Daoy (cell line): ENCODE data around the gene JPH2. TPM values are rescaled to one million over a fixed set of nuclear protein-coding genes. Genes with fewer than 3 reads are reported as not detected.

ENCODE experiments used
- DNase-seq: peaks from one replicate; pipeline ENCODE4 v3.0.0-alpha.2; 2015; ENCODE audit warnings: low read depth
- total RNA-seq: library from RNA; depleted of rRNA; stranded (reverse); fragments of >200 nt; shearing (Covaris generic); gene quantifications from 2 replicates; pipeline ENCODE4 v1.2.3, GENCODE V29; 2014

JPH2 gene
- total RNA-seq, 1 experiment from 2014 or later, result 1.5 TPM

DNA sequence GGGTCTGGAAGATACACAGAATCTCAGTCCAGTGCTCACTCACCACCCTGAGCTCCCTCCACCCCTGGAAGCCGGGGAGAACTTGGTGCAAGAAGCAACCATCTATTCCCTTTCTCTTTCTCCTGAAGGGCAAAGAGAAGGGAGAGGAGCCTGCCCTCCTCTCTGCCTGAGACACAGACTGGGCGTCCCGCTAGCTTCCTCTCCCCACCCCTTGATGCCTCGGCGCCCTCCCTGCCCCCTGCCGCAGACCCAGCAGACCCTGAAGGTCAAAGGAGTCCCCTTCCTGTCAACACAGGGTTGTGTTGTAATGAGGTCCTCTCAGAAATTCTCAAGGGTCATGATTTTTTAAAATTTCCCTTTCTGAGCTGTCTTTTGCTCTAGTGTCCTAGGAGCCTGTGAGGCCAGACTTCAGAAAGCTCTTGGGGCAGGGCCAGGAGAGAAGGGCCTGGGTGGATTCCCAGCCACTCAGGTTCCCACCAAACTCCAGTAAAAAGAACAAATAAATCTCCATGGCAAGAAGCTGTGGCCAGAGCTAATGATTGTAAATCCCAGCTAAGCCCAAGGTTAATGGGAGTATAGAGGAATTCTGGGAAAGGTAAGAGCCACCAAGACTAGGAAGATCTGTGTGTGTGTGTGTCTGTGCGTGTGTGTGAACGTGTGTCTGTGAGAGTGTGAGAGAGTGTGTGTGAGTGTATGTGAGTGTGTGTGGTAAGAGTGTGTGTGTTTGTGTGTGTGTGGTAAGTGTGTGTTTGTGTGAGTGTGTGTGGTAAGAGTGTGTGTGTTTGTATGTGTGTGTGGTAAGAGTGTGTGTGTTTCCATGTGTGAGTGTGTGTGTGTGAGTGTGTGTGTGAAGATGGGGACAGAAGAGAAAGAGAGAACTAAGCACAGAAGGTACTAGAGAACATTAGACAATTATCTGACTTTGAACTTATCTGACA, 1.1 kb upstream of the JPH2 start:
- peak; percentile 53 for DNase-seq

DNA sequence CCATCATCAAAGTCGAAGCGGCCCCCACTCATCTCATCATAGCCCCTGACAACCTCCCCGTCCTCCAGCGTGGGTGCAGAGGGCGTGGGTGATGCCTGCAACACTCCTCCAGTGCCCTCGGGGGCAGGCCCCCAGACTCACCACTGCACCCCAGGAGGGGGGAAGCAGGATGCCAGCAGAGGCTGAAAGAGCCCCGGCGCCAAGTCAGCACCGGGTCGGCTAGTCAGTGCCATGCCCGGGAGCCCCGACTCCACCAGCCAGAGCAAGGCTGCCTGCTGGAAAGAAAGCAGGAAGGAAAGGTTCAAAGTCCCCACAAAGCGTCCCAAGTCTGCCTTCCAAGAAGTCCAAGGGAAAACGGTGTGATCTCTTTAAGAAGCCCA, 324 bp downstream of the JPH2 start:
- DNase-seq, result no peak

DNA sequence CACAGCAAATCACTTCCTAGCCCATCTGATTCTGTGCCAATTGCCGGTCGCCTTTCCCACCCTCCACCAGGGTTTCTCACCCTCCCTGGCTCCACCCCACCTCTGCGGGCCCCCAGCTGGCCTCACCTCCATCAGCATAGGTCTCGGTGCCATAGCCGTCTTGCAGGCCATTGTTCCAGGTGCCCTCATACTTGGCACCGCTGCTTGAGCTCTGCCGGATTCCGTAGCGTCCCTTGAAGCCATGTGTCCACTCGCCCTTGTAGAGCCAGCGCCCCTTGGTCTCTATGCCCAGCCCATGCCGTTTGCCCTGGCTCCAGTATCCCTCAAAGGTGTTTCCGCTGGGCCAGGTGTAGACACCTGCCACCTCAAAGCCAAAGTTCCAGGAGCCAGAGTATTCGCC, 787 bp downstream of the JPH2 start:
- no peak for DNase-seq

DNA sequence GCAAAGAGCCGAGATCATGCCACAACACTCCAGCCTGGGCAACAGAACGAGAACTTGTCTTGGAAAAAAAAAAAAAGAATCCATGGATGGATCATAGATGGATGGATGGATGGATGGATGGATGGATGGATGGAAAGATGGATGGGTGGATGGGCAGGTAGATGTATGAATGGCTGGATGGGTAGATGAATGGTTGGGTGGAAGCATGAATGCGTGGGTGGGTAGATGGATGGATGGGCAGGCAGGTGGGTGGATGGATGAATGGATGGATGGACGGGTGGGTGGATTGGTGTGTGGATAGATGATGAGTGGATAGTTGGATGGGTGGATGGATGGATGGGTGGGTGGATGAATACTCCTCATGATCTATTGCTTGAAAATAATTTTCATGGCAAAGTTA, 1.4 kb downstream of the JPH2 start:
- DNase-seq, result no peak

DNA sequence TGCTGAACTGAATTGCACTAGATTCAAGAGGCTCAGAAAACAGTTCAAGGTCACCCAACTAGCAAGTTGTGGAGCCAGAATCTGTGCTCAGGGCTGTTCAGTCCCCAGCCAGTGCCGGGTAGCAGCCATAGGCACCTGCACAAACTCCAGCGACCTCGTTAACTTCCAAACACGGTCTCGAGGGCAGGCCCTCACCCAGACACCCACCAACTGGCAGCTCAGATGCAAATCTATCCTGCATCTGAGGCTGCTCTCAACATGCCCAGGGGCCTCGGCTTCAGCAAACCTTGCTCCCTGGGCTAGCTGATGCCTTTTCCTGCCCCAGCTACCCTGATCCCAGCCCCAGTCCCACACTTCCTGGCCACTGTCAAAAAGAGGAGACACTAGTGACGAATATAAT, 3.7 kb downstream of the JPH2 start:
- DNase-seq, result no peak

DNA sequence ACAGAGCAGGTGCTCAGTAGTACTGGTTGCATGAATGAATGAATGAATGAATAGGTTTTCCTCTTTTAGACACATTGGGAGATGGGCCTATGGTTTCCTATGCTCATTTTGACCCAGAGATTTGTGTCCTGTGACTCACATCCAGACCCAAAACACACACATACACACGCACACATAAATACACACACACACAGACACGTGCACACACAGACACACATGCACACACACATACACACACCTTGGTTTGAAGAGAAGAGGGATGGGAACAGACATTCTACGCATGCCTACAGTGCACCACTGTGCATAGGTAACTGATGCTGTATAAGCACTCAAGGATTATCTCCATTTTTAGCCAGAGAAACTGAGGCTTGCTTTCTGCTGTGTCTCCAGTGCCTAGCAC, 4.1 kb downstream of the JPH2 start:
- DNase-seq, result no peak

DNA sequence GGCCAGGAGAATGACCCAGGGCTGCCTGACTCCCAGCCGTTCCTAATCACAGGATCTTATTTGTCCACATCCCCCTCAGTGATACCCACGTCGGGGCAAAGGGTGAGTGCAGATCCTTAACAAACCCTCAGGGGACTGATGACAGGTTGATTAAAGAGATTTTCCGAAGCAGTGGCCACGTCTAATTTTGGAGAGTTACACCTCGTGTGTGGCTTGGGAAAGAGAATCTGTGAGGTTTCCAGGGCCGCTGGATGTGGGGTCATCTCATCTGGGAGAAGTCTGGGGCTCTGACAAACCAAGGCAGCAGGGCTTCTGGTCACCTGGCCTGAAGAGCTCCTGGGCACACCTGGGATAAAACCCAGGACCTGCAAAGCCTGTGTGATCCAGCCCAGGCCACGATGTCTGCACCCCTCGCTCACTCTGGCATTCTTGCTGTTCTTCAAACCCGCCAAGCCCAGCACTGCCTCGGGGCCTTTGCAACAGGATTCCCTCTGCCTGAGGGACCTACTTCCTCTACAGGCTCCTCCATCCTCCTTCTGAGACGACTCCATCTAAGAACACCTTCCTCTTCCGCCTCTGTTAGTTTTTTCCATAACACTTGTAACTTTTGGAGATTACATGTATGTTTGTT, 4.7 kb downstream of the JPH2 start:
- no peak for DNase-seq

DNA sequence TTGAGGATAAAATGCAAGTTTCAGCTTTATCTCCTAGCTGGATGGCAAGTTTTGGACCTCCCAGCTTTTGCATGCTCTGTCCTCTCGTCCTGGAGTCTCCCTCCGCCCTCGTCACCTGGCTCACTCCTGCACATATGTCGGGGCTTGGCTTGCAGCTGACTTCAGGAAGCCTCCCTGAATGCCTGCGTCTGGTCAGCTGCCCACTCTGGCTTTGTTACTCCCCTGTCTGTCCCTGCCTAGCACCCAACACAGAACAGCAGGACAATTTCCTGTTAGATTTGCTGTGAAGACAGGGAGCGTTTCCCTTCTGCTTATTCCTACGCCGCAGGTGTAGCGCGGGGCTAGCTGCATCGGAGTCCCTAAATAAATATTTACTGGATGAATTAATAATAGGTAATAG, 5.4 kb downstream of the JPH2 start:
- DNase-seq, result no peak

DNA sequence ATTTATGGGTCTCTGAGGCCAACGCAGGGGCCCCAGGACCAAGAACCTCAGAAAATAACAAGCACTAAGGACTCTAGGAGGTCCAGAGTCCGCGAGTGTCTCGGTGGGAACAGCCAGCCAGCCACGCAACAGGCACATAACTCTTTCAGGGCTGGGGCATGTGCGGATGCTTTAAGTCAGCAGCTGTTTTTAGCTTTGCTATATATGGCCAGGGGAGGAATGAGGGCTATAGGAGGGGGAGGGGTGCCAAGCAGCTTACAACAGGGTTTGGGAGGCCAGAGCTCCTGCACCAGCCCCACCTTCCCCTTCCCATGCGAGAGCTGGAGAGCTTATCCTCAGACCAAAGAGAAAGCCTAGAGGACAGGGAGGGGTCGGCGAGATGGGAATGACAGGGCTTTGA, 6.2 kb downstream of the JPH2 start:
- no peak for DNase-seq

DNA sequence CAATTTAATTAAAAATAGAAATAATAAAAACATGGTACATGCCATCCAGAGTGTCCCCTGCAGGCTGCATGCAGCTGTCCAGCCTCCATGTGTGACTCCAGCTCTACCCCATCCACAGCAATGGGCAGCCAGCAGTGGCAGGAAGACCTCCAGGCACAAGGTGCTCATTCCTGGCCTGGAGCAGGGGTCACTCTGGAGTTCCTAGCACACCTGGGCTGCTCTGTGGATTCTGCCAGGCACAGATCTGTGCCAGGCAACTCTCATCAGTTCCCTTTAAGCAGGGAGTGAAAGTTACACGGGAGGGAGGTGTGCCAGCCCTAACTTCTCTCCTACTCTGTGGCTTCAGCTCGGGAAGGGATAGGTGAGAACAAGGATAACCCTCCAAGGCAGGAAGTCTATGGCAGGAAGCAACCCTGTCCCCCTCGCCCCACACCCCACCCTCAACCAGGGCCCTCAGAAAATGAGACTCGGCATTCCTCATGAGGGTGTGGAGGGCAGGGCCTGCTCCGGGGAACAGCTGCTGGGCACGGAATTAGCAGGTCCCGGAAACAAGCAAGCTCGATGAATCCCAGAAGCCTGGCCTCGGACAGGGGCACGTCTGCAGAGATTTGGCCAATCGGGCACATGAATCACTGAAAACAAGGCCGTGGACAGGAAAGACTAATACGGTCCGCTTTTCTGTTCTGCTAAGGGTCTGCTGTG, 10.0 kb downstream of the JPH2 start:
- no peak for DNase-seq

DNA sequence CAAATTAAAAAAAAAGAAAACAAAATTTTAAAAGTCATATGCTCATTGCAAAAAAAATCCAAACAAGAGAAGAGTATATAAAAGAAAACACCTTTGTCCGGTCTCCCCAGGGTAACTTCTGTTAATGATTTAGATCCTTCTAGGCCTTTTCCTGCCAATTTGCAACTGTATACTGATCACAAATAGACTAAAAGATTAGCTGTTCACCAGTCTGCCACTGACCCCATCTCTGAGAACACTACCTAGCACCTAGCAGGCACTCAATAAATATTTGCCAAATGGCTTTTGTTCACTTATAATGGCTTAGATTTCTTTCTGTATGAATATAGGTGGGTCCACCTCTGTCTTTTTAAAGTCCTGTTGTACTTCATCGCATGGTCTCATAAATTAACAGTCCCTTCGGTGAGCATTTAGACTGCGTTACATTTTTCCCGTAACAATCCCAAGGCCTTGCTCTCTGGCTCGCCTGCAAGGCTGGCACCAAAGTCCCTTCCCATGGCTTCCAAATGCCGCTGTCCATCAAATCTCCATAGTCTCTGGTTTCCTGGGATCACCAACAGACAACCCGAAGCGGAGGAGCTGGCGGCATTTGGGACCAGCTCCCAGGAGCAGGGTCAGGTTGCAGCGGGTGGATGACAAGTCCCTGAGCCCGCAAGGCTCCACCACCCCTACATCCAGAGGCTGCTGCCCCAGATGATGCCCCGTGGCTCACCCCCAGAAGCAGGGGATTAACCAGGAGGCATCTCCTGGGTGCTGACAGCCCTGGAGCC, 11.8 kb downstream of the JPH2 start:
- no peak for DNase-seq

DNA sequence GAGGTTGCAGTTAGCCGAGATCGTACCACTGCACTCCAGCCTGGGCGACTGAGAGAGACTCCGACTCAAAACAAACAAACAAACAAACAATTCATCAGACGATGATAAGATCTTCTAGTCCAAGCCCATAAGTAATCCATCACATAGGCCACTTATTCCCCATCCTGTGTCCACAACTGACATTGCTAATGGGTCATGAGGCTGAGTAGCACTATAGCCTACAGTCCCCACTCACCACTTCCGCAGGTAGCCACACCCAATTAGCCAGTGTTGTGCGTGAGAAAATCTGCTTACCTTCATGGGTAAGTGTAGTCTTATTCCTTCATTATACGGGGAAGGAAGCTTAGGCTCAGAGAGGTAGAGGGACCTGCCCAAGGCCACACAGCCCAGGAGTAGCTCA, 13.1 kb downstream of the JPH2 start:
- no peak for DNase-seq

DNA sequence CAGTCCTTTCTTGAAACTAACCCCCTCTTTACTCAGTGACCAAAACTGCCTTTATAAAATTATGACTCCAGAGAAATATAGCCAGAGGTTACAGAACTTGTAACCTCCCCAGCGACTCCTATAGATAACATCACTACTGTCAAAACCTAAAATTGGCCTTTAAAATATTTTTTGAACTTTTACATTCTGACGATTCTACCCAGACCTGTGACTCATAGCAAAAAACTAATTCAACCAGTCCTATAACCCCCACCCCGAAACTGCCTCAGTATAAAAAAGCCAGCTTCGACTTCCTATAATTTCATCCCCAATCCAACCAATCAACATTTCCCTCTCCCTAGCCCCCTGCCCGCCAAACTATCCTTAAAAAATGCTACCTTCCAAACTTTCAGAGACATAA, 13.9 kb downstream of the JPH2 start:
- no peak for DNase-seq

DNA sequence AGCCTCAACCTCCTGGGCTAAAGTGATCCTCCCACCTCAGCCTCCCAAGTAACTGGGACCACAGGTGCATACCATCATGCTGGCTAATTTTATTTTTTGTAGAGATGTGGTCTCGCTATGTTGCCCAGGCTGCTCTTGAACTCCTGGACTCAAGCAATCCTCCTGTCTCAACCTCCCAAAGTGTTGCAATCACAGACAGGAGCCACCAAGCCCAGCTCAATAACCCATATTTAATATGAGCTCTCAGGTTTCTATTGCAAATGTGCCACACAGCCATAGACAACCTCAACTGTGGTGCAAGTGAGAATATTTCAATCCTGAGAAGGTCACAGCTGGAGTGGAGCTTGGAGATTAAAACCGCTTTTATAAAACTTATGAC, 14.4 kb downstream of the JPH2 start:
- no peak for DNase-seq

DNA sequence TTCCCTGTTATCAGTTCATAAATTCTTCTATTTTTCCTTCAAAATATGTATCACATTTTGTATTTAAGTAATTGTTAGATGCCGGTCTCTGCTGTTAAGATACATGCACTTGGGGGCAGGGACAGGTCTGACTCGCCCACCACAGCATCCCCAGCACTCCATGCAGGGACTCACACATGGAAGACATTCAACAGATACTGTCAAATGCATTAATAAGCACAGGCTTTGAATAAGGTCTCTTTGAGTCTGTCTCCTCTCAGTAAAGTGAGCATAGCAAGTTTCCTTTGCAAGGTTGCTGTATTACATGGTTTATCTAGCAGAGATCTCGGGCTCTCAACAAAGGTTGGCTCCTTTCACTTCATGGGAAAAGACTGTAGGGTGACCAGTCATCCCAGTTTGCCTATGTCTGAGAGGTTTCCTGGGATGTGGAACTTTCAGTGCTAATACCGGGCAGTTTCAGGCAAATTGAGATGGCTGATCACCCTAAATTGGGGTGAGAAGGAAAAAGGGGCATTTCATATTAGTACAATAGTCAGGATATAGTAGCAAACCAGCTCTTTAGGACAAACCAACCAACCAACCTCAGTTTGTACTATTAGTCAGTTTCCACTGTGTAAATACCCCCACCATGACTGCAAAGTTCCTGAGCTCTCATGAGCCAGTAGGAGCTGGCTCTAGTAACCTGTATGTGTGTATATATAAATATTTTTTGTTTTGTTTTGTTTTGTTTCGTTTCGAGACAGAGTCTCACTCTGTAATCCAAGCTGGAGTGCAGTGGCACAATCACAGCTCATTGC, 15.0 kb downstream of the JPH2 start:
- DNase-seq, result no peak

DNA sequence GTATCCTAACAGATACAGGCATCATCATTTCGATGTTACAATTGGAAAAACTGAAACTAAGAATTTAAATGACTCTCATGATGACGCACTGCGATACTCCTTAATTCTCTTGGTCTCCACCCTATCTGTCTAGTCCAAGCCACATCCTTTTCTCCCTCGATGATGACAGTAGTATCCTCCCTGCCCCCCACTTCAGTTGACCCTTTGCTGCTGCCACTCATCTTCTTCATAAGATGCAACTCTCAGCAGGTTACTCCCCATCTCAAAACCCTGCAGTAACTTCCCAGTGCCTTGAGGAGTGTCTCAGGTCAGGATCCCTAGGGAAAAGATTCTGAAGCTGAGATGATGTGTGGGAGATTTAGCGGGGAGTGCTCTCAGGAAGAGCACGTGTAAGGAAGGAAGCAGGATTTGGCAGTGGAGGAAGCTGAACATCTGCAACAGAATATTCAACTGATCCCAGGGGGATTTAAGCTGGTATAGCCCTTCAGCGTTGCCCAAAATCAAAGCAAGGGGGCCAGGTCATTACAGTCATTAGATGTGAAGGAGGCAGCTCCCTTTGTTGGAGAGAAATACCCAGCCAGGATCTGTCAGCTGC, 16.1 kb downstream of the JPH2 start:
- DNase-seq, result no peak

DNA sequence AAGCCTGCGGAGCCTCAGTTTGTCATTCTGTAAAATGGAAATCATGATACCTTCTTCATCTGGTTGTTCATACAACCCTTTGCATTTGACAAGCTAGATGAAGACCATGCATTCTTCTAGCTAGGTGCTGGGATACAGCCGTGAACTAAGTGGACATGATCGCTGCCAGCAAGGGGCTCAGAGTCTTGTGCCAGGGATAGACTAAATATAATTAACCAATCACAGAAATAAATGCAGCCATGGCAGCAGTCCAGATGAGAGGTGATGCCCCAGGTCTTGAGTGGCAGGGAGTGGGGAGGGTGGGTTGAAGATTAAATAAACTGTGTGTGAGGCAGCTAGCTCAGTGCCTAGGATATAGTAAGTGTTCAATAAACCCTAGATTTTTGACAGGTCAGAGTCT, 19.3 kb downstream of the JPH2 start:
- DNase-seq, result no peak

DNA sequence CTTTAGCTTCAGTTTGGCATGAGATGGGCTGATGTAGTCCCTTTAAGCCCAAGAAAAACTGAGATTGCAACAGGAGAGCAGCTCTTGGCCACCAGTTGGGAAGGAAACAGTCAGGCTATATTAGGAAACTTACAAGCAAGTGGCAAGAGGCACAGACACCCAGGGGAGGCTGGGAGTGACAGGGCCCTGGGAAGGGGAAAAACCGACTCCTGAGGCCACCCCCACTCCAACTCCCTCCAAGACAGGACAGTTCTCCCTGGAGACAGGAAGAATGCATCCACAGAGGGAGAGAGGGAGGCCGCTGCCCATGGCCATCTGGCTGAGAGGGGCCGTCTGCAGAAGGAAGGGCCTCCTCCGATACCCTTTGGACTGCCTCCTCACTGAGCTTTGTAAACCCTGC, 20.5 kb downstream of the JPH2 start:
- DNase-seq, result peak; percentile 61

DNA sequence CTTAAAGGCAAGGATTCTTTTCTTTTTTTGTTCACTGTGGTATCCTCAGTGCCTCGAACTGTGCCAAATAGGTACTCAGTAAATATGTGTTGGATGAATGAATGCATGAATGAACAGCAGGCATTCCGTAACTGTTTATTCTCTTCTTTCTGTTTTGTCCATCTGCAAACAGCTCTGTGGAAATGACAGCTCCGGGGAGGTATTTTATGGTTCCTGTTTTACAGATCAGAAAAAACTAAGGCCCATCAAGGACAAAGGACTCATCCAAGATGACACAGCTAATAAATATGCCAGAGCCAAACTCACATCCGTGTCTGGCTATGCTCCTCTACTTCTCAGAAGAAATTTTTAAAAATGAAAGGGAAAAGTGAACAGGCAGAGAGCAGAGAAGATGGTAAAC, 21.0 kb downstream of the JPH2 start:
- DNase-seq, result peak; percentile 62

DNA sequence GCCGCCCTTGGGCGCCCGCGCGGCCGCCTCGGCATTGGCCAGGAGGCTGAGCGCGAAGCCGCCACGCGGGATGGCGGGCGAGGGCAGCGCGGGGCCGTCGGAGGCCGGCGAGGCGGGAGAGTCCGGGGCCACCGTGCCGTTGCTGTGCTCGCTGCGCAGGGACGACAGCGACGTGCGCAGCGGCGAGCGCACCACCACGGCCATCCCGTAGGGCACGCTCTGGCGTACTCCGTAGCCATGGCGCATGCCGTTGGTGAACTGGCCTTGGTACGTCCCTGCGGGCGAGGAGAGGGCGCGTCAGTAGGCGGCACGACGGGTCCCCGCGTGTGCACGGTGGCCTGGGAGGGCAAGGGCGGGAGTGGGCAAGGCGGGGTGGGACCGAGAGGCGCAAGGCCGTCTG, 26.9 kb downstream of the JPH2 start:
- DNase-seq, result no peak

DNA sequence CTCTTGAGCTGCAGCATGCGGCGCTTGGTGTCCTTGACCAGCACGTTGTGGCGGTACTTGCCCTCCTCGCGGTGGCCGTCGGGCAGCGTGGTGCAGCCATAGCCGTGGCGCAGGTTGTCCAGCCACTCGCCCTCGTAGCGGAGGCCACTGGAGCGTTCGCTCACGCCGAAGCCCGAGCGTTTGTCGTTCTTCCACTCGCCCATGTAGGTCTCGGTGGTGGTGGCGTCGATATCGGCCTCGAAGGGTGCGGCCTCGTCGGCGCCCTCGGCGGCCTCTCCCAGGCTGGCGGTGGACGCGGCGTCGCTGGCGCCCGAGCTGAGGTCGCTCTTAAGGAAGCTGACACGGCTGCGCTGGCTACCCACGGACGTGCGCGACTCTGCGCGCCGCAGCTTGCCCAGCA, 27.3 kb downstream of the JPH2 start:
- DNase-seq, result no peak
